GM12878 (cell line): ENCODE results near the gene ADCY7. TPM values are rescaled to one million over a fixed set of nuclear protein-coding genes. Genes with fewer than 3 reads are reported as not detected.

Experiments
- ATAC-seq: fragments of 200-7000 bp; cut with Tn5 transposase; 3 replicates; pipeline ENCODE4 v1.9.1; 2020; ENCODE audit warnings: mild to moderate bottlenecking, moderate library complexity
- BruUV-seq: library from RNA; stranded (reverse); fragments of 400-500 nt; replicated peaks from 2 replicates; lab custom pipeline; 2021; lab: Mats Ljungman, UMichigan
- CTCF ChIA-PET: fragments of 300-600 bp; sonication (Branson Sonifier 250); formaldehyde crosslinking; extraction: SDS; loops from one replicate; lab custom pipeline; 2021; ENCODE audit warnings: inconsistent platforms; lab: Yijun Ruan, JAX
- POLR2A ChIA-PET: fragments of 350-600 bp; formaldehyde crosslinking; extraction: SDS; loops from one replicate; lab custom pipeline; 2021; ENCODE audit warnings: inconsistent platforms; lab: Charles Lee
- RAD21 ChIA-PET: fragments of 300-600 bp; sonication (Branson Sonifier 250); formaldehyde crosslinking; loops from one replicate; lab custom pipeline; 2023; ENCODE audit warnings: antibody characterized with exemption; ENCODE audit not compliant: unreplicated experiment; lab: Charles Lee
- SMC1A ChIA-PET: fragments of 300-600 bp; sonication (Branson Sonifier 250); formaldehyde crosslinking; loops from one replicate; lab custom pipeline; 2023; ENCODE audit not compliant: unreplicated experiment, uncharacterized antibody; lab: Charles Lee
- DNase-seq: peaks from one replicate; pipeline ENCODE4 v3.0.0-alpha.2; 2011; ENCODE audit warnings: low read depth, low spot score
- FAIRE-seq: peaks from 3 replicates; lab custom pipeline; 2011; peaks lifted over from hg19 to GRCh38; lab: Jason Lieb, UNC
- H2AFZ ChIP-seq: 2 replicates; pipeline ENCODE4 v1.6.0; 2011; ENCODE audit warnings: low read depth, low read length, control low read depth; ENCODE audit not compliant: control insufficient read depth
- H3K27ac ChIP-seq: 2 replicates; pipeline ENCODE4 v1.5.1; 2011; ENCODE audit warnings: control low read depth; ENCODE audit not compliant: control insufficient read depth, insufficient read depth
- H3K27me3 ChIP-seq, 2 experiments: replicated peaks in 1 of 2; 2 replicates each; pipeline versions ENCODE4 v1.6.0 to v1.6.1; 2011; ENCODE audit warnings: low read length in 1 of 2; ENCODE audit not compliant: control insufficient read depth in 2 of 2, insufficient read depth in 2 of 2
- H3K36me3 ChIP-seq, 2 experiments: 2 replicates each; pipeline ENCODE4 v1.5.1; 2011; ENCODE audit warnings: low read length in 1 of 2; ENCODE audit not compliant: control insufficient read depth in 2 of 2, insufficient read depth in 2 of 2
- H3K4me1 ChIP-seq: 2 replicates; pipeline ENCODE4 v1.6.1; 2011; ENCODE audit warnings: mild to moderate bottlenecking, low read length, moderate library complexity, mixed read lengths; ENCODE audit not compliant: control insufficient read depth, insufficient read depth
- H3K4me2 ChIP-seq: 2 replicates; pipeline ENCODE4 v1.6.0; 2011; ENCODE audit warnings: control low read depth; ENCODE audit not compliant: control insufficient read depth, insufficient read depth
- H3K4me3 ChIP-seq: fragments of 200-600 bp; sonication (generic); 2 replicates; pipeline ENCODE4 v1.5.1; 2016
- H3K79me2 ChIP-seq: 2 replicates; pipeline ENCODE4 v1.6.0; 2011; ENCODE audit warnings: low read length; ENCODE audit not compliant: control insufficient read depth, insufficient read depth
- H3K9ac ChIP-seq: 2 replicates; pipeline ENCODE4 v1.8.0; 2011; ENCODE audit warnings: low read length, control low read depth, mixed read lengths; ENCODE audit not compliant: control insufficient read depth, insufficient read depth
- H3K9me3 ChIP-seq: replicated peaks from 3 replicates; pipeline ENCODE4 v1.5.1; 2011; ENCODE audit warnings: mild to moderate bottlenecking, low read length; ENCODE audit not compliant: control insufficient read depth, insufficient read depth
- H4K20me1 ChIP-seq: 2 replicates; pipeline ENCODE4 v1.6.0; 2011; ENCODE audit not compliant: control insufficient read depth, insufficient read depth
- BHLHE40 ChIP-seq, 2 experiments: fragments of 450-650 bp in 1 of 2; IDR thresholded peaks; 2 replicates each; pipeline ENCODE4 v1.6.1; 2011 to 2017; ENCODE audit warnings: low read depth in 2 of 2, borderline replicate concordance in 1 of 2, improper control_type of control experiment in 1 of 2, low read length in 1 of 2, mild to moderate bottlenecking in 1 of 2
- CTCF ChIP-seq, 3 experiments: IDR thresholded peaks in 2 of 3; conservative IDR thresholded peaks in 1 of 3; 2 replicates each; pipeline ENCODE4 v1.5.1; 2011; ENCODE audit warnings: low read depth in 3 of 3, low read length in 3 of 3, mild to moderate bottlenecking in 3 of 3, control low read depth in 2 of 3, moderate library complexity in 2 of 3, inconsistent platforms in 1 of 3, mixed read lengths in 1 of 3; ENCODE audit not compliant: control insufficient read depth in 2 of 3, insufficient read depth in 1 of 3; ENCODE audit errors: extremely low read depth in 1 of 3
- EED ChIP-seq: sonication (generic); IDR thresholded peaks from 2 replicates; pipeline ENCODE4 v1.6.1; 2016; ENCODE audit warnings: antibody characterized with exemption, low read depth
- ETV6 ChIP-seq, 2 experiments: fragments of 450-650 bp in 1 of 2; IDR thresholded peaks in 1 of 2; conservative IDR thresholded peaks in 1 of 2; 2 replicates each; pipeline ENCODE4 v1.6.1; 2014; ENCODE audit warnings: antibody characterized with exemption in 1 of 2, borderline replicate concordance in 1 of 2, low read depth in 1 of 2, mild to moderate bottlenecking in 1 of 2, moderate library complexity in 1 of 2
- FOXM1 ChIP-seq: IDR thresholded peaks from 2 replicates; pipeline ENCODE4 v1.6.1; 2012; ENCODE audit warnings: low read depth, mild to moderate bottlenecking, inconsistent platforms, low read length, moderate library complexity
- GABPA ChIP-seq: IDR thresholded peaks from 2 replicates; pipeline ENCODE4 v1.6.1; 2014; ENCODE audit warnings: antibody characterized with exemption, low read depth, mild to moderate bottlenecking, inconsistent platforms
- MAX ChIP-seq: IDR thresholded peaks from 2 replicates; pipeline ENCODE4 v1.6.1; 2012; ENCODE audit warnings: low read depth, low read length, improper control_type of control experiment
- NFYB ChIP-seq: IDR thresholded peaks from 2 replicates; pipeline ENCODE4 v1.6.1; 2011; ENCODE audit warnings: low read depth, mild to moderate bottlenecking, low read length, improper control_type of control experiment, moderate library complexity; ENCODE audit not compliant: insufficient read depth
- NR2F1 ChIP-seq: fragments of 450-650 bp; conservative IDR thresholded peaks from 2 replicates; pipeline ENCODE4 v1.6.1; 2017; ENCODE audit warnings: mild to moderate bottlenecking
- POLR2A ChIP-seq: IDR thresholded peaks from 2 replicates; pipeline ENCODE4 v1.6.1; 2011; ENCODE audit warnings: low read depth, mild to moderate bottlenecking, low read length
- SMARCA5 ChIP-seq: fragments of 450-650 bp; IDR thresholded peaks from 2 replicates; pipeline ENCODE4 v1.6.1; 2017; ENCODE audit warnings: mild to moderate bottlenecking
- SREBF2 ChIP-seq: IDR thresholded peaks from 2 replicates; pipeline ENCODE4 v1.6.1; 2012; ENCODE audit warnings: mild to moderate bottlenecking, low read length
- TBL1XR1 ChIP-seq: IDR thresholded peaks from 2 replicates; pipeline ENCODE4 v1.6.1; 2012; ENCODE audit warnings: low read depth, low read length, improper control_type of control experiment
- USF1 ChIP-seq: IDR thresholded peaks from 2 replicates; pipeline ENCODE4 v1.6.1; 2011; ENCODE audit warnings: borderline replicate concordance, low read depth, mild to moderate bottlenecking, moderate library complexity, mixed read lengths, low read length; ENCODE audit not compliant: insufficient read depth; ENCODE audit errors: extremely low read length
- ZBTB40 ChIP-seq: fragments of 450-650 bp; IDR thresholded peaks from 2 replicates; pipeline ENCODE4 v1.6.1; 2016; ENCODE audit warnings: mild to moderate bottlenecking, moderate library complexity, borderline replicate concordance
- WGBS: methylation state at CpG from one replicate; pipeline ENCODE4 v1.1.6; 2016; ENCODE audit warnings: low lambda C conversion rate; ENCODE audit not compliant: insufficient replicate concordance, insufficient coverage; ENCODE audit errors: missing lambda C conversion rate; 5-methylcytosine and 5-hydroxymethylcytosine counted together
- in situ Hi-C: fragments of 300-500 bp; cut with MboI; formaldehyde crosslinking; loops from 9 replicates; pipeline ENCODE4 v1.14.3; 2018; ENCODE audit warnings: mixed read lengths
- intact Hi-C: fragments of 100-400 bp; cut with micrococcal nuclease; formaldehyde crosslinking; loops from one replicate; pipeline ENCODE4 v1.14.2; 2022; ENCODE audit not compliant: unreplicated experiment
- polyA plus RNA-seq, 11 experiments: library from polyadenylated mRNA; depleted of rRNA in 4 of 11; unstranded in 6 of 11; stranded (reverse) in 5 of 11; fragments of >200 nt; fragmentation: Nextera tagmentation in 4 of 11; fragmentation: Illumina TruSeq in 1 of 11; extraction: Ambion mirVana in 4 of 11; extraction: Trizol in 1 of 11; gene quantifications; 1 replicate in 1 of 11; 2 replicates in 10 of 11; pipeline versions ENCODE4 v1.2.1 to v1.2.3, GENCODE V29; 2011 to 2016; ENCODE audit warnings: inconsistent platforms in 2 of 11, missing spikeins in 2 of 11, low read depth in 1 of 11
- total RNA-seq, 4 experiments: library from RNA; depleted of rRNA in 3 of 4; stranded (reverse); fragments of >200 nt in 3 of 4; fragmentation: Illumina TruSeq in 1 of 4; extraction: Trizol in 1 of 4; gene quantifications; 2 replicates each; pipeline versions ENCODE4 v1.2.1 to v1.2.3, GENCODE V29; 2013 to 2021

ADCY7 gene
- total and polyA plus RNA-seq, 10 of the 15 experiments (the other 5 are each of a cell fraction or from before 2014, with no cell fraction given) = 1.2 to 87.9 (median 24.4) TPM

- CTCF ChIA-PET = interaction anchor here (0.9 to 1.5 kb wide), 3 partner anchors 17 to 578 kb away, joined by 5 to 6 read pairs (median 5); no protein-coding TSS in a partner anchor
- in situ Hi-C loops = no loop called here
- whole genome bisulfite sequencing = 100% methylated on average over 5 of the region's 5 CpGs
- no TSS peak for BruUV-seq
- Histone ChIP-seq H3K4me1 (no peaks in the 10 kb centered on the region), H3K79me2 (no peaks in the 10 kb centered on the region), H3K36me3 (peaks cover 5 to 13% of the 10 kb centered on the region in 2 experiments), H3K27me3 (no peaks in the 10 kb centered on the region), H3K9ac (no peak overlapping the region), H3K4me2 (no peak overlapping the region), H3K27ac (no peak overlapping the region), H2AFZ (no peak overlapping the region), H4K20me1 (no peaks in the 10 kb centered on the region), H3K9me3 (no peaks in the 10 kb centered on the region), H3K4me3 (no peak overlapping the region)
- ATAC-seq = no peak
- POLR2A ChIA-PET = no interaction called here
- FAIRE-seq = no peak
- DNase-seq = no peak
- intact Hi-C loops = no loop called here
- RAD21 ChIA-PET = interaction anchor here (0.7 kb wide), 1 partner anchor 437 kb away, joined by 3 read pairs; no protein-coding TSS in a partner anchor
- SMC1A ChIA-PET = interaction anchor here (1.0 to 1.5 kb wide), 4 partner anchors 18 to 126 kb away, joined by 3 to 4 read pairs (median 4); no protein-coding TSS in a partner anchor
- no peak for TF ChIP-seq ZBTB40
- no peak for TF ChIP-seq POLR2A
- TF ChIP-seq BHLHE40 (IDR thresholded peaks at IDR 0.05; ENCODE audit: borderline replicate concordance in 1 of 2, low read depth in 2 of 2, low read length in 1 of 2) = no peak
- no peak for TF ChIP-seq TBL1XR1
- TF ChIP-seq NR2F1 = no peak
- TF ChIP-seq SREBF2 = no peak
- TF ChIP-seq EED = no peak
- no peak for TF ChIP-seq CTCF (IDR thresholded peaks at IDR 0.05 in 2 of 3, conservative IDR thresholded peaks at IDR 0.05 in 1 of 3; ENCODE audit: control insufficient read depth in 2 of 3, extremely low read depth in 1 of 3, insufficient read depth in 1 of 3, low read depth in 3 of 3, low read length in 3 of 3)
- TF ChIP-seq ETV6 (conservative IDR thresholded peaks at IDR 0.05 in 1 of 2, IDR thresholded peaks at IDR 0.05 in 1 of 2; ENCODE audit: borderline replicate concordance in 1 of 2, low read depth in 1 of 2) = no peak
- no peak for TF ChIP-seq NFYB
- TF ChIP-seq FOXM1 = no peak
- TF ChIP-seq GABPA = no peak
- TF ChIP-seq SMARCA5 = no peak
- TF ChIP-seq USF1 = no peak
- TF ChIP-seq MAX = no peak
Observed at GRCh38 chr16:50228364-50228868, 37.9 kb upstream of the ADCY7 start.
